Renal cortex interstitium (tissue), 15 donors: ENCODE results near the gene ACAD8. TPM values are rescaled to one million over a fixed set of nuclear protein-coding genes. Genes with fewer than 3 reads are reported as not detected.

Experiments
- DNase-seq, 11 donors: peaks; one replicate each; pipeline ENCODE4 v3.0.0-alpha.2; 2013; ENCODE audit warnings: low read depth in 9 of 11, low spot score in 4 of 11; ENCODE audit errors: extremely low read depth in 1 of 11
- long read RNA-seq, 16 experiments: transcript quantifications; one replicate each; lab custom pipeline, GENCODE V29; 2026
- polyA plus RNA-seq, 3 donors: library from polyadenylated mRNA; unstranded; fragments of 120-200 nt; gene quantifications; one replicate each; pipeline ENCODE4 v1.2.1, GENCODE V29; 2013; ENCODE audit not compliant: insufficient read length in 3 of 3

Gene ACAD8
- polyA plus RNA-seq: 10 to 100 TPM; 42.4 to 52.7 (median 44.8) TPM
- long read RNA-seq, donor 1, transcript ACAD8-201 (11 exons, 2,249 nt): major isoform, 5 of 5 reads
- long read RNA-seq, donor 1, partial matches to known transcripts: 0 of 5 reads
- long read RNA-seq, donor 1, other reads (novel, unspliced or antisense): 0 of 5 reads
- long read RNA-seq, donor 2, transcript ACAD8-201 (11 exons, 2,249 nt): major isoform, 9 of 10 reads
- long read RNA-seq, donor 2, partial matches to known transcripts: 0 of 10 reads
- long read RNA-seq, donor 2, other reads (novel, unspliced or antisense): 0 of 10 reads
- long read RNA-seq, donor 3, transcript ACAD8-201 (11 exons, 2,249 nt): major isoform, 7 of 17 reads
- long read RNA-seq, donor 3, partial matches to known transcripts: 10 of 17 reads
- long read RNA-seq, donor 3, other reads (novel, unspliced or antisense): 0 of 17 reads
- long read RNA-seq, donor 4, transcript ACAD8-201 (11 exons, 2,249 nt): major isoform, 5 of 6 reads
- long read RNA-seq, donor 4, partial matches to known transcripts: 0 of 6 reads
- long read RNA-seq, donor 4, other reads (novel, unspliced or antisense): 0 of 6 reads
- long read RNA-seq, donor 5: 0 reads
- long read RNA-seq, donor 6, transcript ACAD8-201 (11 exons, 2,249 nt): major isoform, 7 of 8 reads
- long read RNA-seq, donor 6, partial matches to known transcripts: 0 of 8 reads
- long read RNA-seq, donor 6, other reads (novel, unspliced or antisense): 0 of 8 reads
- long read RNA-seq, donor 7, partial matches to known transcripts: 0 of 4 reads
- long read RNA-seq, donor 7, other reads (novel, unspliced or antisense): 0 of 4 reads
- long read RNA-seq, donor 8, transcript ACAD8-201 (11 exons, 2,249 nt): major isoform, 14 of 16 reads
- long read RNA-seq, donor 8, partial matches to known transcripts: 0 of 16 reads
- long read RNA-seq, donor 8, other reads (novel, unspliced or antisense): 0 of 16 reads
- long read RNA-seq, donor 9, transcript ACAD8-201 (11 exons, 2,249 nt): major isoform, 9 of 11 reads
- long read RNA-seq, donor 9, partial matches to known transcripts: 0 of 11 reads
- long read RNA-seq, donor 9, other reads (novel, unspliced or antisense): 0 of 11 reads
- long read RNA-seq, donor 10, transcript ACAD8-201 (11 exons, 2,249 nt): major isoform, 5 of 6 reads
- long read RNA-seq, donor 10, partial matches to known transcripts: 0 of 6 reads
- long read RNA-seq, donor 10, other reads (novel, unspliced or antisense): 0 of 6 reads
- long read RNA-seq, donor 11, partial matches to known transcripts: 0 of 4 reads
- long read RNA-seq, donor 11, other reads (novel, unspliced or antisense): 0 of 4 reads
- long read RNA-seq, donor 12, partial matches to known transcripts: 0 of 2 reads
- long read RNA-seq, donor 12, other reads (novel, unspliced or antisense): 0 of 2 reads
- long read RNA-seq, donor 13: 0 reads
- long read RNA-seq, donor 14, transcript ACAD8-201 (11 exons, 2,249 nt): major isoform, 5 of 12 reads
- long read RNA-seq, donor 14, partial matches to known transcripts: 5 of 12 reads
- long read RNA-seq, donor 14, other reads (novel, unspliced or antisense): 0 of 12 reads
- long read RNA-seq, donor 15, partial matches to known transcripts: 0 of 3 reads
- long read RNA-seq, donor 15, other reads (novel, unspliced or antisense): 0 of 3 reads
- long read RNA-seq, donor 16, transcript ACAD8-201 (11 exons, 2,249 nt): major isoform, 14 of 18 reads
- long read RNA-seq, donor 16, partial matches to known transcripts: 0 of 18 reads
- long read RNA-seq, donor 16, other reads (novel, unspliced or antisense): 0 of 18 reads

DNA sequence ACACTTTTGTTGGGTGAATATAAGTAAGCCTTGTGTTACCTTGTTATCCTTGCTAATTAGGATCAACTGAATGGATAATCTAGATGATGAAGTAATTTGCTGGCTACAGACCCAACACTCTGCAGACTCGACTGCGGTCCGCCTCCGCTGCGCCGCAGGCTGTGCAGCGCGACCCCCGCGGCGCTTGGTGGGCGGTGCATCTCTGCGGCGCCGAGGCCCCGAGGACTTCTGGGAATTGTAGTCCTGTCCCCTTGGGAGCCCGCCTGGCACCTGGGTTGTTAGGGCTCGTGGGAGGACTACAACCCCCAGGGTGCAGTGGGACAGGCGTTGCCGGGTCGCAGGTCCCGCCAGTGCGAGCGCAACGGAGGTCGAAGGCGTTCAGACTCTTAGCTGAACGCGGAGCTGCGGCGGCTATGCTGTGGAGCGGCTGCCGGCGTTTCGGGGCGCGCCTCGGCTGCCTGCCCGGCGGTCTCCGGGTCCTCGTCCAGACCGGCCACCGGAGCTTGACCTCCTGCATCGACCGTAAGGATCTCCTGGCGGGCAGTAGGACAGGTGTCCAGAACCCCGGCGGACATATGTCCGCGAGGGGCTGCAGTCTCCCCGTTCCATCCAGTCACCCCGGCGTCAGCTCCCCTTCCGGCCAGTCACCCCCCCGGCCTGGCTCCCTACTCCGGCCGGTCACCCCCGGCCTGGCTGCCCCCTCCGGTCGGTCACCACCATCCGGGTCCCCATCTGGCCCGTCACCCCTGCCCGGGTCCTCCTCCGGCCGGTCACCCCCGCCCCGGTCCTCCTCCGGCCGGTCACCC lies at the start of gene ACAD8, which contains the start of gene THYN1:
Gene ACAD8 (plus strand): TSS at position 381 of the 806 bp plus-strand sequence. CDS start 33 bp downstream, at position 414.
Gene THYN1 (minus strand): TSS at position 165 of the 806 bp plus-strand sequence. CDS start 470 bp downstream, outside the sequence.
- DNase-seq: peak; percentile 89 to 97 (median 95)

DNA sequence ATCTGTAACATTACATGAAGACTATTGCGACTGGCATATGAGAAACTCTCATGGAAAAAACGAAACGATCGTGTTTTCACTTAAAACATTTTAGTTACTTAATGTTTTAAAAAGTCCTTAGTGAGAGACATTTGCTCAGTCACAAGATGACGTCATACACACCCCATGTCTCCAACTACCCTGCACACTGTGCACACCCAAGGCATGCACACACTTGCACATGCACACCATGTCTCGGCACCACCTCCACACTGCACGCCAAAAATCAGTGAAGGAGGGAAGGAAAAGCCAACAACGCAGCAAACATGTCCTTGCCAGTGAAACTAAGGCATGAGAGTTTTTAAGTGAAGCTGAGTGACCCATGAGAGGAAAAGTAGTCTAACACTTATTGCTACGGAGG lies 47.6 kb upstream of the ACAD8 start:
- no peak for DNase-seq

DNA sequence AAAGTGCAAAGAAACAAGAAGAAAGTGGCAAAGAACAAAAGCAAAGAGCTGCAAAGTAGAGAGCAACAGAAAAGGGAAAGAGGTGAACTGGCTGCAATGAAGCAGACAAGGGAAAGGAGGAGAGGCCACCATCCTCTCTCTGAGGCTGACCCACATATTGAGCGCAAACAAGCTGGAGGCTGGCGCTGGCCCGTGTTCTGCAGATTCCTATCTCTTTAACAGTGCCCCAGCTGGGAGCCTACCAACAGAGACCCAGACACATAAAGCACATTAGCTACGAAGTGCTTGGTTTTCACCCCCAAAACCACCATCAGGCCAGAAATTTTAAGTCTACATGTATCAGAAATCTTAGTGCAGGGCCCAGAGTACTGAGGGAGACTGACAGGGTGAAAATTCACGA lies 47.2 kb upstream of the ACAD8 start:
- no peak for DNase-seq

DNA sequence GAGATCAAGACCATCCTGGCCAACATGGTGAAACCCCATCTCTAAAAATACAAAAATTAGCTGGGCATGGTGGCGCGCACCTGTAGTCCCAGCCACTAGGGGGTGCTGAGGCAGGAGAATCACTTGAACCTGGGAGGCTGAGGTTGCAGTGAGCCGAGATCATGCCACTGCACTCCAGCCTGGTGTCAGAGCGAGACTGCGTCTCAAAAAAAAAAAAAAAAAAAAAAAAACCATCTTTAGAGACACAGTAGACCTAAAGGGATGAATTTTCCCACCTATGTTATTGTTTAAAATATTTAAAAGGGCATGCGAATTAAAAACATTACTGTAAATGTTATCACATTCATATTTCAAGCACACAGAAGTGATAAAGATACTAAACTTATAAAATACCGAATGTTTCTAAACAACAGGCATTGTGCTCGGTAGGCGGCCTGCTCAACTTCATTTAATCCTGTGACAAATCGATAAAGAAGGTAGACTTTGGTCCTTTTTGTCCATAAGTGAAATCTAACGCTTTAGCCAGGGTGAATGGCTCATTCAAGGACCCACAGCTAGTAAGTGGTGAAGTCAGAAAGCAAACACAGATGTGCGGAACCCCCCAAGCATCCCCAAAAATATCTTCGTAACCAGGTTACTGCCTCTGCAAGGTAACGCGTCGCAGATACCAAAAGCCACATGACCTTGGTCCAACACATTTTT lies 45.7 kb upstream of the ACAD8 start:
- DNase-seq: no peak

DNA sequence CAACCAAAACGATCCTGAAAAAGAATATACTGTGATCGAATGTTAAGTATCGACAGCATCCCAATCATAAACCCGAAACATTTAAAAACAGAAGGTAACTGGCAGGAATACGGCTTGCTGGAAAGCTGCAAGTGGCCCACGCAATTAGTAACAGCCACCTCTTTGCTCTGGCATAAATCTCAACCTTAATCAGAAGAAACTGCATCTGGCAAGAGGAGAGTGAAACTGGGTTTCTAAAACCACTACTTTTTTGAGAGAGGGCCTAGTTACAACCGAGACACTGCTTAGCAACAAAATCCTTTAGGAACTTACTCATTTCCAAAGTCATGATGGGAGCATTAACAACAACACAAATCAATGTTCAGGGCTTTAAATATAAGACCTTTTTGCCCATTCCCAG lies 37.5 kb upstream of the ACAD8 start:
- DNase-seq: no peak

DNA sequence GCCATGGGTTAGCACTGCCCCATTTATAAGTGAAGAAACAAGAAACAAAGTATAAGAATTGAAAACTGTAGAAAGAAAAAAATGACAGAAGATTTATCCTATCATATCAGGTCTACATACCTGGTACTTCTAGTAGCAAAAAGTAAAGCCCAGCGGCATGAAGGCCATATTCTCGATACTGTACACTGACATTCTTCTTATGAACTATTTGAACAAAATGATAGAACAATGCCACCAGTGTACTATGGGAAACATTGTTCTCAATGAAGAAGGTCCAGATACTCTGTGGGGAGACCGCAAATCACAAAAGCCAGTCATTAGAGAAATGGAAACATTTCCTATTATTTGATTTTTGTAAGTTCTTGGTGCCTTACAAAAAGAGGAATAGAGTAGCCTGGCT lies 36.6 kb upstream of the ACAD8 start:
- no peak for DNase-seq

DNA sequence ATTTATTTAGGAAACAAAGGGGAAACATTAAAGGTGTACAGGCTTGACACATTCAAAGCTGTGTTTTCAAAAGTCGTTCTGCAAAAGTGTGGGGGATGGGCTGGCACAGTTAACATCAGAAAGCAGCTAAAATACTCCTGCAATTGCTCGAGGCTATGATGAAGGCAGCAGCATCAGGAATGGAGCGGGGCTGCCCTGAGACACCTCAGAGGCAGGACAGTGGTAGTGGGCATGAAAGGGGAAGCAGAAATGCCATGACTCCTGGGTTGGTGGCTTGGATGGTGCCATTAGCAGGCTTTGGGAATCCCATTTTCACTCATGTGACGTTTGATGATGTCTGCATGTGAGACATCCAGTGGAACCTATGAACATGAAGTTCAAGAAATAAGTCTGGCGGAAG lies 30.2 kb upstream of the ACAD8 start:
- DNase-seq: no peak

DNA sequence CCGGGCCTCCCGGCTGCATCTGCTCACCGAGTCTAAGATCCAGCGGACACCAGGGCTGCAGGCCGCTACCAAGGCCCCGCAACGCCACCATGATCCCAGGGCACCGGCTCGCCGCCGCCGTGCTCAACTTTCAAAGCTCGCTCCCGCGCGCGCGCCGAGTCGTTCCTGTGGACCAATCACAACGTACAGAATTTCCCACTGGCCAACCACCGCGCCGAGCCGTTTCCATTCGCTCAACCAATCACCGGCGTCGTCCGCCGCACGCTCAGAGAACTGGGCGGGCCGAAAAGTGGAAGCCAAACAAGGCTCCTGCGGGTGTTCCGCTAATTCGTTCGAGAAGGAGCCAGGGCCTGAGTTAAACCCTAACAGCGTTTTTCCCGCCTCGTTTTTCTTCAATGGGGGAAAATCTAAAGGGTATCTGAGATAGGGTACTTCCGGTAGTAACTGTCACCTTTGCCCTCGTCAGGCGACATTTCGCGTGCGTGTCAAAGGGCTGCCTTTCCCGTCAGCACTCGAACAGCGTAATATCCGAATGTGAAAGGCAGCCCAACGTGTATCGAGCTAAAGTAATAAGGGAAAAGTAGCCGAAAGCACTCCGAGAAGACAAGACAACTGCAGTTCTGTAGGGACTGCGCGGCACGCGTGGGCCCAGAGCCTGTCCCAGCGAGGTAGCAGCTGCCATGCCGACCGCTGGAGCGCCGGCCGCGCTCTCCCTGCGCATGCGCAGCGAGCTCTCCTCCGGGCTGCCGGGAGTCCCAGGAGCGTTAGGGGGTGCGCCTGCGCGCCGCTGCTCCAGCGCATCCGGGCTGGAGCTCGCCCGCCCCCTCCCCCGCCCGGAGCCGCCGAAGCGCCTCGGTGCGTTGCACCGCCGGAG lies 29.3 kb upstream of the ACAD8 start, which contains the start of the genes NCAPD3 and VPS26B:
Gene NCAPD3 (minus strand): TSS at position 132 of the 874 bp plus-strand sequence. CDS start 41 bp downstream, at position 91.
Gene VPS26B (plus strand): TSS at position 836 of the 874 bp plus-strand sequence. CDS start 452 bp downstream, outside the sequence.
- DNase-seq: peak; percentile 90 to 96 (median 94)

DNA sequence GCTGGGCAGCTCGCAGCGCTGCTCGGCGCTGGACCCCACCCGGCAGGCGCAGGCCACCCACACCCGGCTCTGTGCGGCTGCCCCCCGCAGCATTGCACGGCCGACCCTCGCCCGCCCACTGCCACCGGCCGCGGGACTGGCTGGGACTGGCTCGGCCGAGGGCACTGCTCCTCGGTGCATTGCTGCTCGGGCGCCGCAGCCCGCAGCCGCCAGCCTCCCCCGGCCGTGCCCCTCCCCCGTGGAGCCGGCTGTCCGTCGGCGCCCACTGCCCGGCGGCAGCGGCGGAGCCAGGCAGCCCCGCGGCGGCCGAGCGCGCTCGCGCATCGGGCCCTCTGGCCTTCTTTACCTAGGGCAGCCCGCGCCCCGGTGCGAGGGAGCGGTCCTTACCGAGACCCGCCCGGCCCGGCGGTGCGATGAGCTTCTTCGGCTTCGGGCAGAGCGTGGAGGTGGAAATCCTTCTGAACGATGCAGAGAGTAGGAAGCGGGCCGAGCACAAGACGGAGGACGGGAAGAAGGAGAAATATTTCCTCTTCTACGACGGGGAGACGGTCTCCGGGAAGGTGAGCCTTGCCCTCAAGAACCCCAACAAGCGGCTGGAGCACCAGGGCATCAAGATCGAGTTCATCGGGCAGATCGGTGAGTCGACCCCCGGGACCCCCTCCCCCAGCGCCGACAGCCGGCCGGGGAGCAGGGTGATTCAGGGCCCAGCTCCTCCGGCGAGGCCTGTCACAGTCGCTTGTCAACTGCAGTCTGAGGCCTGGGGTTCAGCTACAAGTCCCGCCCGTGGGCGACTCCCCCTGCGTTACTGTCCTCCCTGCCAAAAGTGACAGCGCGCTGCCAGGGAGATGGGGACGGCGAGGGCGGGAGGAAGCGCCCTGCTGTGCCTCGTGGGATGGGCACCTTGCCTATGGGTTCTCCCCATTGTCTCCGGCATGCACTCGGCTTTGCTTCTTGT lies 28.4 kb upstream of the ACAD8 start:
- peak in 3 of 11 donors; percentile 15 to 34 (median 33) for DNase-seq

DNA sequence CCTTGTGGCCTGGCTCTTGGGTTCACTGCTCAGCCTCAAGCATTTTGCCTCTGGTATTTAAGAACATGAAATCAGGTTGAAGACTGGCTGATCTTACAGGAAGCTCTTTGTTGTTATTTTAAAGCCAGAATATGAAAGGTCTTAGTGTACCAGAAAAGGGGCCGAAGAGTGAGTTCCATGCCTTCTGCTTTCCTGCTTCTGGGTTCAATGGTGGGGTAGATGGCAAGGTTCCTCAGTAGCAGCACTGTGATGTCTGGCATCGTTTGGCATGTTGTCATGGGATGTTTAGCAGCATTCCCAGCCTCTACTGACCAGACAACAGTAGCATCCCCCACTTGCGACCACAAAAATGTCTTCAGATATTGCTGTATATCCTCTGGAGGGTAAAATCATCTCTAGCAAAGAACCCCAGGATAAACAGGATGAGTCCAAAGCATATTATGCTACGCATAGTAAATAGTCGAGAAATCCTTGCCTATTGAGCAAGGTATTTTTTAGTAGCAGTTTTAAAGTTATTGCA lies 26.5 kb upstream of the ACAD8 start:
- no peak for DNase-seq

DNA sequence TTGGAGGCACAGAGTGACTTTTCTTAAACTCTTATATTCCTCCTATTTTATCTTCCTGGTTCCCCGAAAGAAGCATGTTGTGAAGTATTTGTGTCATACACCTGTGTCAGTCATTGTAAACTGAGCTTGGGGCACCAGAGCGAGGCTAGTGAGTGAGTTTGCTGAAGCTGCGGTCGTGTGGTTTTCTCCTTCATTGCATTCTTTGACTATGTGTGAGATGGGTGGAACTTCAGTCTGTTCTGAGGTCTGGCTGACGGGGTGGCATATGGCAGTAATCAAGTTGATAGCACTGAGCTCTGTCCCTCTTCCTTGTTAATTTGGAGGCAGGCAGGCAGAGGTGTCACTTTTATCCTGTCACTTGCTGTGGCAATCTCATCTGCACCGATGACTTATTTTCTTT lies 24.7 kb upstream of the ACAD8 start:
- DNase-seq: no peak

DNA sequence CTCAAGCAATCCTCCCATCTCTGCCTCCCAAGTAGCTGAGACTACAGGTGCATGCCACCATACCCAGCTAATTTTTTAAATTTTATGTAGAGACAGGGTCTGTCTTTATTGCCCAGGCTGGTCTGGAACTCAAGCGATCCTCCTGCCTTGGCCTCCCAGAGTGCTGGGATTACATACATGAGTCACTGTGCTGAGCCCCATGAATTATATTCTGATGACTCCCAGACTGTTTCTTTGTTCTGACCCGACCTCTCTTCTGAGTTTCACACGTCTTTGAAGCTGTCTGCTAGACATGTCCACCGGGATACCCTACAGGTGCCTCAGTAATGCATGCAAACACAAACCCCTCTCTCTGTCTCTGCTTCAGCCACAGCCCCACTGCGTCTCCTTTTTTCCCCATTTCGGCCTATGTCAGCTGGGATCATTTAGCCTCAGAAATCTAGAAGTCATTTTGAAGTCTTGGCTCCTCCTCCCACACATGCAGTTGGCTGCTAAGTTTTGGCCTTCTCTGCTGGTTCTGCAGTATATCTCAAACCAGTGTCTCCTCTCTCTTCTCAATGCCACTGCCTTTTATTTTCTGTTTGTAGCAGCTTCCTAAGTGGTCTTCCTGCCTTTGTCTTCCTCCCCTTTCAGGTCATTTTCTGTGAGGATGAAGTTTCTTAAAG lies 24.1 kb upstream of the ACAD8 start:
- DNase-seq: no peak

DNA sequence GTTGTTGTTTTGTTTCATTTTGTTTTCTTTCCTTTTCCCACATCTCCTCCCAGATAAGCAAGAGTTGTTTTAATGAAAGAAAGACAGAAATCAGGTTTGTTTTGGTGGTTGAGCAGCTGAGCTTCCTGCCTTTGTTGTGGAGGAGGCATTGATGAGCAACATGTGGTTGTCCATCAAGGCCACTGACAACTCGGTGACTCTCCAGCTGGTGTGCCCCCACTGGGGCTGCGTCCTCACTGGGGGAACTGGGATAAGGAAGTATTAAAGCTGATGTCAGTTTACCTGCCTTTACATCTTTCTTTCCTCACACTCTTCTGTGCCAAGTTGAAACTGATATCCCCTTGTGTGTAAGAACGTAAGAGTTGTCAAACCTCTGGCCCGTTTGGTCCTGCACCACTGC lies 23.0 kb upstream of the ACAD8 start:
- DNase-seq: no peak
